Body of pancreas (tissue), 4 donors: ENCODE data around the gene GOLPH3.

Source experiments
- POLR2A ChIP-seq, 3 donors: fragments of 450-650 bp; IDR thresholded peaks; one replicate each; pipeline ENCODE4 v1.6.1; 2016; ENCODE audit warnings: antibody characterized with exemption in 3 of 3, mild to moderate bottlenecking in 2 of 3
- TF ChIP-seq, protein P1 (sequence below), 7 experiments: fragments of 450-650 bp in 4 of 7; fragments of 200-600 bp in 3 of 7; sonication (generic) in 3 of 7; IDR thresholded peaks; one replicate each; pipeline ENCODE4 v1.5.1; 2016 to 2019; ENCODE audit warnings: antibody characterized with exemption in 7 of 7

DNA sequence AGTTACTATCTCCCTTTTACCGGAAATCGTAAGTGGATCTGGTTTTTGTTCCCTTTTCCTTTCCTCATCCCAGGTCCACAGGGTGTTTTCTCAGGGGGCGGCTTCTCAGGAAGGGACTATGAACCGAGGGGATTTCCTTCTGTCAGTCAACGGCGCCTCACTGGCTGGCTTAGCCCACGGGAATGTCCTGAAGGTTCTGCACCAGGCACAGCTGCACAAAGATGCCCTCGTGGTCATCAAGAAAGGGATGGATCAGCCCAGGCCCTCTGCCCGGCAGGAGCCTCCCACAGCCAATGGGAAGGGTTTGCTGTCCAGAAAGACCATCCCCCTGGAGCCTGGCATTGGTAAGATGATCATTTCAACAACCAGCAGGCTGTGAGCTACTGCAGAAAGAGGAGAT lies 75.8 kb downstream of the GOLPH3 start:
- TF ChIP-seq, protein P1, sequence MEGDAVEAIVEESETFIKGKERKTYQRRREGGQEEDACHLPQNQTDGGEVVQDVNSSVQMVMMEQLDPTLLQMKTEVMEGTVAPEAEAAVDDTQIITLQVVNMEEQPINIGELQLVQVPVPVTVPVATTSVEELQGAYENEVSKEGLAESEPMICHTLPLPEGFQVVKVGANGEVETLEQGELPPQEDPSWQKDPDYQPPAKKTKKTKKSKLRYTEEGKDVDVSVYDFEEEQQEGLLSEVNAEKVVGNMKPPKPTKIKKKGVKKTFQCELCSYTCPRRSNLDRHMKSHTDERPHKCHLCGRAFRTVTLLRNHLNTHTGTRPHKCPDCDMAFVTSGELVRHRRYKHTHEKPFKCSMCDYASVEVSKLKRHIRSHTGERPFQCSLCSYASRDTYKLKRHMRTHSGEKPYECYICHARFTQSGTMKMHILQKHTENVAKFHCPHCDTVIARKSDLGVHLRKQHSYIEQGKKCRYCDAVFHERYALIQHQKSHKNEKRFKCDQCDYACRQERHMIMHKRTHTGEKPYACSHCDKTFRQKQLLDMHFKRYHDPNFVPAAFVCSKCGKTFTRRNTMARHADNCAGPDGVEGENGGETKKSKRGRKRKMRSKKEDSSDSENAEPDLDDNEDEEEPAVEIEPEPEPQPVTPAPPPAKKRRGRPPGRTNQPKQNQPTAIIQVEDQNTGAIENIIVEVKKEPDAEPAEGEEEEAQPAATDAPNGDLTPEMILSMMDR (IDR thresholded peaks at IDR 0.05), result no peak
- no peak for TF ChIP-seq POLR2A (IDR thresholded peaks at IDR 0.05)
